ENCODE measurements around the gene SPATA33. TPM values are rescaled to one million over a fixed set of nuclear protein-coding genes. Genes with fewer than 3 reads are reported as not detected.
"Not testable (repeated sequence)": the region's sequence is repeated elsewhere in the genome, so short reads cannot be mapped to it uniquely, and the experiment has no call there.

SPATA33 gene
- total RNA-seq, 1 donor from 2014 or later: 3.6 TPM

GRCh38 chr16:89633064-89633631, 24.5 kb upstream of the SPATA33 start:
- intact Hi-C loops (cut with micrococcal nuclease): no loop called here
- H3K9me3 ChIP-seq (replicated peaks): no peaks in the 10 kb centered on the region
- H3K36me3 ChIP-seq: no peaks in the 10 kb centered on the region
- DNase-seq: no peak
- H3K4me1 ChIP-seq: no peaks in the 10 kb centered on the region
- TF ChIP-seq CTCF (IDR thresholded peaks at IDR 0.05; ENCODE audit: borderline replicate concordance): no peak
- H3K4me3 ChIP-seq: no peak overlapping the region
- H3K27me3 ChIP-seq (ENCODE audit: low read depth): peaks cover 58% of the 10 kb centered on the region
- no peak overlapping the region for H3K27ac ChIP-seq (replicated peaks)

- H3K27ac ChIP-seq (replicated peaks); H3K4me3 ChIP-seq; H3K36me3 ChIP-seq; DNase-seq; intact Hi-C loops (cut with micrococcal nuclease); H3K4me1 ChIP-seq; H3K9me3 ChIP-seq (replicated peaks): not testable (repeated sequence)
- H3K27me3 ChIP-seq (ENCODE audit: low read depth): peaks cover 58% of the 10 kb centered on the region
Measured at GRCh38 chr16:89634463-89635385, 22.9 kb upstream of the SPATA33 start.

- Histone ChIP-seq H3K36me3 (no peaks in the 10 kb centered on the region), H3K4me1 (peaks cover 16% of the 10 kb centered on the region), H3K27me3 (ENCODE audit: low read depth) (peaks cover 48% of the 10 kb centered on the region), H3K4me3 (no peak overlapping the region), H3K9me3 (replicated peaks) (no peaks in the 10 kb centered on the region), H3K27ac (replicated peaks) (no peak overlapping the region)
- intact Hi-C loops (cut with micrococcal nuclease): no loop called here
- TF ChIP-seq CTCF (IDR thresholded peaks at IDR 0.05; ENCODE audit: borderline replicate concordance): no peak
- DNase-seq: no peak
Measured at GRCh38 chr16:89636663-89637062, 21.0 kb upstream of the SPATA33 start.

GRCh38 chr16:89637379-89637778, 20.3 kb upstream of the SPATA33 start:
- DNase-seq: no peak
- H3K4me1 ChIP-seq: peaks cover 21% of the 10 kb centered on the region
- intact Hi-C loops (cut with micrococcal nuclease): no loop called here
- H3K9me3 ChIP-seq (replicated peaks): no peaks in the 10 kb centered on the region
- H3K36me3 ChIP-seq: no peaks in the 10 kb centered on the region
- TF ChIP-seq CTCF (IDR thresholded peaks at IDR 0.05; ENCODE audit: borderline replicate concordance): no peak
- no peak overlapping the region for H3K4me3 ChIP-seq
- peaks cover 41% of the 10 kb centered on the region for H3K27me3 ChIP-seq (ENCODE audit: low read depth)
- no peak overlapping the region for H3K27ac ChIP-seq (replicated peaks)

- Histone ChIP-seq H3K4me3 (no peak overlapping the region), H3K4me1 (peaks cover 21% of the 10 kb centered on the region), H3K27me3 (ENCODE audit: low read depth) (peaks cover 30% of the 10 kb centered on the region), H3K9me3 (replicated peaks) (no peaks in the 10 kb centered on the region), H3K27ac (replicated peaks) (no peak overlapping the region), H3K36me3 (no peaks in the 10 kb centered on the region)
- TF ChIP-seq CTCF (IDR thresholded peaks at IDR 0.05; ENCODE audit: borderline replicate concordance): no peak
- no peak for DNase-seq
- intact Hi-C loops (cut with micrococcal nuclease): no loop called here
Measured at GRCh38 chr16:89638455-89638854, 19.2 kb upstream of the SPATA33 start.

GRCh38 chr16:89639385-89639784, 18.3 kb upstream of the SPATA33 start:
- peaks cover 21% of the 10 kb centered on the region for H3K4me1 ChIP-seq
- H3K4me3 ChIP-seq: no peak overlapping the region
- DNase-seq: no peak
- H3K27ac ChIP-seq (replicated peaks): no peak overlapping the region
- no peaks in the 10 kb centered on the region for H3K9me3 ChIP-seq (replicated peaks)
- intact Hi-C loops (cut with micrococcal nuclease): no loop called here
- TF ChIP-seq CTCF (IDR thresholded peaks at IDR 0.05; ENCODE audit: borderline replicate concordance): no peak
- peaks cover 21% of the 10 kb centered on the region for H3K27me3 ChIP-seq (ENCODE audit: low read depth)
- H3K36me3 ChIP-seq: peaks cover 1% of the 10 kb centered on the region

Measured in left ventricle myocardium inferior (tissue), 1 donor.